ENCODE data around the gene WDR43. TPM values are rescaled to one million over a fixed set of nuclear protein-coding genes. Genes with fewer than 3 reads are reported as not detected.

WDR43 gene
- total and polyA plus RNA-seq, 11 donors, result 4.5 to 35.9 (median 22.5) TPM

- ATAC-seq (no peak), DNase-seq (no peak)
- no peaks in the 10 kb centered on the region for H3K27me3 ChIP-seq
- TF ChIP-seq CTCF (IDR thresholded peaks at IDR 0.05) (no peak), POLR2A (IDR thresholded peaks at IDR 0.05) (no peak)
- intact Hi-C loops (cut with DNase I), result loop anchor here in 2 of 10 donors (5.0 kb wide), 1 partner anchor 33 kb away; no protein-coding TSS in a partner anchor
- WGBS, 4 donors, result 65 to 77% (median 70%) methylated on average over 7 of the region's 7 CpGs
- H3K4me1 ChIP-seq, result peaks cover 0 to 39% (median 7%) of the 10 kb centered on the region in 12 donors
- H3K27ac ChIP-seq, result no peak overlapping the region
- H3K9me3 ChIP-seq, result peaks cover 0 to 7% (median 0%) of the 10 kb centered on the region in 12 donors
- H3K4me3 ChIP-seq, result no peak overlapping the region
- H3K36me3 ChIP-seq, result no peaks in the 10 kb centered on the region
Observed at GRCh38 chr2:28979041-28979440, 84.6 kb downstream of the WDR43 start.

GRCh38 chr2:28979576-28980366, 85.3 kb downstream of the WDR43 start:
- Histone ChIP-seq H3K36me3 (no peaks in the 10 kb centered on the region), H3K9me3 (no peaks in the 10 kb centered on the region), H3K4me1 (peaks cover 0 to 39% (median 7%) of the 10 kb centered on the region in 12 donors), H3K4me3 (no peak overlapping the region), H3K27ac (peak overlapping the region in 2 of 12 donors; percentile 61 to 82), H3K27me3 (no peaks in the 10 kb centered on the region)
- intact Hi-C loops (cut with DNase I), result loop anchor here in 3 of 10 donors (2.0 to 5.0 kb wide), 2 partner anchors 31 to 33 kb away; no protein-coding TSS in a partner anchor
- no peak for TF ChIP-seq POLR2A (IDR thresholded peaks at IDR 0.05)
- TF ChIP-seq CTCF (IDR thresholded peaks at IDR 0.05), result no peak
- DNase-seq, result peak in 1 of 5 donors; percentile 60
- ATAC-seq, result peak in 1 of 4 donors; percentile 17
- WGBS, 4 donors, result 65 to 76% (median 70%) methylated on average over 5 to 13 of the region's 13 CpGs

GRCh38 chr2:28980368-28981015, 86.0 kb downstream of the WDR43 start:
- TF ChIP-seq POLR2A (IDR thresholded peaks at IDR 0.05) (no peak), CTCF (IDR thresholded peaks at IDR 0.05) (no peak)
- no peaks in the 10 kb centered on the region for H3K9me3 ChIP-seq
- peaks cover 0 to 39% (median 7%) of the 10 kb centered on the region in 12 donors for H3K4me1 ChIP-seq
- no peak for DNase-seq
- WGBS, 4 donors, result 28 to 90% (median 76%) methylated on average over 3 of the region's 3 CpGs
- no peak for ATAC-seq
- H3K4me3 ChIP-seq, result no peak overlapping the region
- H3K27me3 ChIP-seq, result no peaks in the 10 kb centered on the region
- H3K27ac ChIP-seq, result peak overlapping the region in 8 of 12 donors; percentile 14 to 82 (median 60)
- intact Hi-C loops (cut with DNase I), result loop anchor here in 1 of 10 donors (2.0 kb wide), 1 partner anchor 30 kb away; no protein-coding TSS in a partner anchor
- no peaks in the 10 kb centered on the region for H3K36me3 ChIP-seq

- intact Hi-C loops (cut with DNase I), result loop anchor here in 1 of 10 donors (2.0 kb wide), 1 partner anchor 30 kb away; no protein-coding TSS in a partner anchor
- DNase-seq (peak in 1 of 5 donors; percentile 54), ATAC-seq (peak; percentile 12 to 67 (median 46))
- TF ChIP-seq POLR2A (IDR thresholded peaks at IDR 0.05) (no peak), CTCF (IDR thresholded peaks at IDR 0.05) (no peak)
- H3K27ac ChIP-seq, result peak within 1 kb of the TSS in 10 of 12 donors; percentile 14 to 82 (median 60)
- H3K27me3 ChIP-seq, result no peaks in the 10 kb centered on the region
- H3K36me3 ChIP-seq, result no peaks in the 10 kb centered on the region
- WGBS, 4 donors, result 36 to 49% (median 37%) methylated on average over 6 to 10 of the region's 10 CpGs; no CpG with 5 or more reads in 1 of the 4 donors
- no peak within 1 kb of the TSS for H3K4me3 ChIP-seq
- peaks cover 0 to 39% (median 7%) of the 10 kb centered on the region in 12 donors for H3K4me1 ChIP-seq
- H3K9me3 ChIP-seq, result no peaks in the 10 kb centered on the region
Observed at GRCh38 chr2:28981016-28981441, 86.6 kb downstream of the WDR43 start, which contains the start of gene TOGARAM2. TOGARAM2 (plus strand) TSS chr2:28981298; CDS start chr2:28994835, 13,537 bp downstream.
